ENCODE results near the gene DNM3. TPM values are rescaled to one million over a fixed set of nuclear protein-coding genes. Genes with fewer than 3 reads are reported as not detected.

The DNM3 gene
- total and polyA plus RNA-seq, 9 of the 15 experiments (the other 6 are each of a cell fraction or from before 2014, with no cell fraction given) = 0.08 to 0.36 (median 0.22) TPM; not detected in 1

GRCh38 chr1:172443666-172444453 lies 602.6 kb downstream of the DNM3 start, which contains the start of gene PIGC (continued):
- 0 out of 2 replicates have a peak, but pooled peaks have one; percentile 16 for TF ChIP-seq ILF3 (IDR thresholded peaks at IDR 0.05; ENCODE audit: borderline replicate concordance)
- peak; percentile 33; the same call in 1 of the 2 replicates for TF ChIP-seq MTA2 (IDR thresholded peaks at IDR 0.05; ENCODE audit: low read depth)
- TF ChIP-seq ZKSCAN3 (CRISPR knock-in tag; IDR thresholded peaks at IDR 0.05) = no peak
- 0 out of 2 replicates have a peak, but pooled peaks have one; percentile 52 for TF ChIP-seq TRIM28 (IDR thresholded peaks at IDR 0.05)
- TF ChIP-seq ELF4 (CRISPR knock-in tag; IDR thresholded peaks at IDR 0.05) = peak; percentile 81
- TF ChIP-seq JUNB (CRISPR knock-in tag; conservative IDR thresholded peaks at IDR 0.05) = no peak
- peak; percentile 94 for TF ChIP-seq TFAP4 (CRISPR knock-in tag; IDR thresholded peaks at IDR 0.05; ENCODE audit: borderline replicate concordance)
- TF ChIP-seq TRIM24 (IDR thresholded peaks at IDR 0.05) = peak; percentile 10 to 81; a peak in 2 of 4 replicates
- TF ChIP-seq AFF1 (IDR thresholded peaks at IDR 0.05; ENCODE audit: low read depth in 1 of 2, partially characterized antibody in 2 of 2) = peak in 1 of 2 experiments; percentile 27
- TF ChIP-seq PHB2 (IDR thresholded peaks at IDR 0.05; ENCODE audit: low read depth) = no peak
- peak; percentile 87 for TF ChIP-seq GTF2E2 (tag; IDR thresholded peaks at IDR 0.05)
- 0 out of 2 replicates have a peak, but pooled peaks have one; percentile 67 for TF ChIP-seq THAP12 (CRISPR knock-in tag; IDR thresholded peaks at IDR 0.05)
- TF ChIP-seq KLF1 (tag; IDR thresholded peaks at IDR 0.05) = no peak
- TF ChIP-seq ESRRA (IDR thresholded peaks at IDR 0.05; ENCODE audit: borderline replicate concordance, low read depth) = peak; percentile 67
- TF ChIP-seq HMGXB4 (CRISPR knock-in tag; IDR thresholded peaks at IDR 0.05) = peak; percentile 99
- no peak for TF ChIP-seq GTF2B (IDR thresholded peaks at IDR 0.05; ENCODE audit: extremely low read depth, insufficient read length)
